Germinal center (tissue), 1 donor: Measurements from ENCODE around the gene OR2B3.
A peak's percentile ranks its signal among the peaks of the same experiment; 100 is the strongest.
"Not testable (repeated sequence)": the region's sequence is repeated elsewhere in the genome, so short reads cannot be mapped to it uniquely, and the experiment has no call there.

ENCODE experiments used
- DNase-seq: peaks from one replicate; pipeline ENCODE4 v3.0.0; 2012; ENCODE audit warnings: mixed read lengths, low spot score

The OR2B3 gene, protein sequence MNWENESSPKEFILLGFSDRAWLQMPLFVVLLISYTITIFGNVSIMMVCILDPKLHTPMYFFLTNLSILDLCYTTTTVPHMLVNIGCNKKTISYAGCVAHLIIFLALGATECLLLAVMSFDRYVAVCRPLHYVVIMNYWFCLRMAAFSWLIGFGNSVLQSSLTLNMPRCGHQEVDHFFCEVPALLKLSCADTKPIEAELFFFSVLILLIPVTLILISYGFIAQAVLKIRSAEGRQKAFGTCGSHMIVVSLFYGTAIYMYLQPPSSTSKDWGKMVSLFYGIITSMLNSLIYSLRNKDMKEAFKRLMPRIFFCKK

GRCh38 chr6:29087213-29087612, at the start of gene OR2B3:
OR2B3 (minus strand) TSS chr6:29087313; CDS start chr6:29087248, 65 bp downstream.
- DNase-seq = no peak

- DNase-seq = no peak
Observed at GRCh38 chr6:29131691-29132090, 44.6 kb upstream of the OR2B3 start.

GRCh38 chr6:29130644-29131043, 43.5 kb upstream of the OR2B3 start:
- DNase-seq = no peak

DNA sequence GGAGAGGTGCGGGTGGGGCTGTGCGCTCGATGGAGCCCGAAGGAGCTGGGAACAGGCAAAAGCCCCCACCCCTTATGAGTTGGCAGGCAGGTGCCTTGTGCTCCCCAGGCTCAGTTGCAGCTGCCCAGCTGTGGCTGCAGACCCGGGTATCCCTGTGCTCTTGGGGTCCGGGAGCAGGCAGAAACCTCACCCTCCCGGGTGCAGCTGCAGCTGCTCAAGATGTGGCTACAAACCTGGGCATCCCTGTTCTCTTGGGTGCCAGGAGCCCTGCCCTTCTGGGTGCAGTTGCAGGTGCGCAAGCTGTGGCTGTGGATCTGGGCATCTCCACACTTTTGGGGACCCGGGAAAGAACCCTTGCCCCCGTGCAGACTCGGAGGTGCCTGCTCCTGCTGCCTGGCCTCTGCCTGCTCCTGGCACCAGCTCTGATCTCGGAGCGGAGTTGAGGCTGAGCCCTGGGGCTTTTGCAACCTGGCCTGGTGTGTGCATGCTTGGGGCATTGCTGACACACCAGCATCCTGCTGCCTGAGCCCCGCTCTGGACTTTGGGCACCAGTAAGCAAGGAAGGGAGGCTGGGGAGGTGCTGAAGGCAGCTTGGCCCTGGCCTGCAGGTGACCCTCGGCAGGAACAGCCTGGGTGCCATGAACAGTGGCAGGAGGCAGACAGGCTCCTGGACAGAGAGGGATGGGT, 42.4 kb upstream of the OR2B3 start:
- no peak for DNase-seq

DNA sequence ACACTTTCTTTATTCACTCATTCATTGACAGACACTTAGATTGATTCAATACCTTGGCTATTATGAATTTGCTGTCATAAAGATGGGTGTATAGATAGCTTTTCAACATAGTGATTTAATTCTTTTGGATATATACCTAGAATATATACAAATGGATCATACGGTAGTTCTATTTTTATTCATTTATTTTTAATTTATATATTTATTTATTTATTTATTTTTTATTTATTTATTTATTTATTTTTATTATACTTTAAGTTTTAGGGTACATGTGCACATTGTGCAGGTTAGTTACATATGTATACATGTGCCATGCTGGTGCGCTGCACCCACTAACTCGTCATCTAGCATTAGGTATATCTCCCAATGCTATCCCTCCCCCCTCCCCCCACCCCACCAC, 27.9 kb upstream of the OR2B3 start:
- DNase-seq = not testable (repeated sequence)

GRCh38 chr6:29112135-29112534, 25.0 kb upstream of the OR2B3 start:
- no peak for DNase-seq

- no peak for DNase-seq
Observed at GRCh38 chr6:29107758-29108157, 20.6 kb upstream of the OR2B3 start, which contains the start of gene OR2J3. OR2J3 (plus strand) TSS chr6:29108058; CDS start chr6:29111891, 3,833 bp downstream.

- no peak for DNase-seq
Observed at GRCh38 chr6:29099190-29099589, 12.1 kb upstream of the OR2B3 start, which contains the start of gene OR2J1. OR2J1 (plus strand) TSS chr6:29099490; CDS start chr6:29100943, 1,453 bp downstream.

- DNase-seq = no peak
Observed at GRCh38 chr6:29097803-29098202, 10.7 kb upstream of the OR2B3 start.

DNA sequence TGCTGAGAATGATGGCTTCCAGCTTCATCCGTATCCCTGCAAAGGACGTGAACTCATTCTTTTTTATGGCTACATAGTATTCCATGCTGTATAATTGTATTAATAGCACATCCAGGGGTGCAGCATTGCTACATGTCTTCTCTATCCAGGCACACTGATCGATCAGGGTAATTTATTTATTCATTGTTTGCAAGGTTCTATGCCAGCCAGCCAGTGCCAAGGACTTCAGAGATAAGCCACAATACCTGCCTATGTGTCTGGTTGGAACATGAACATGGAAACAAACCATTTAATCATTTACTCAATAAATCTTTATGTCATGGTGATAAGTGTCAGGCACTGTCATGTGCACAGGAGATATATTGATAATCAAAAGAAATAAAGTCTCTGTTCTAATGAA, 5.8 kb upstream of the OR2B3 start:
- no peak for DNase-seq

GRCh38 chr6:29082457-29082856, 4.7 kb downstream of the OR2B3 start:
- no peak for DNase-seq

GRCh38 chr6:29081312-29081711, 5.8 kb downstream of the OR2B3 start:
- no peak for DNase-seq

- no peak for DNase-seq
Observed at GRCh38 chr6:29079203-29079602, 7.9 kb downstream of the OR2B3 start.

DNA sequence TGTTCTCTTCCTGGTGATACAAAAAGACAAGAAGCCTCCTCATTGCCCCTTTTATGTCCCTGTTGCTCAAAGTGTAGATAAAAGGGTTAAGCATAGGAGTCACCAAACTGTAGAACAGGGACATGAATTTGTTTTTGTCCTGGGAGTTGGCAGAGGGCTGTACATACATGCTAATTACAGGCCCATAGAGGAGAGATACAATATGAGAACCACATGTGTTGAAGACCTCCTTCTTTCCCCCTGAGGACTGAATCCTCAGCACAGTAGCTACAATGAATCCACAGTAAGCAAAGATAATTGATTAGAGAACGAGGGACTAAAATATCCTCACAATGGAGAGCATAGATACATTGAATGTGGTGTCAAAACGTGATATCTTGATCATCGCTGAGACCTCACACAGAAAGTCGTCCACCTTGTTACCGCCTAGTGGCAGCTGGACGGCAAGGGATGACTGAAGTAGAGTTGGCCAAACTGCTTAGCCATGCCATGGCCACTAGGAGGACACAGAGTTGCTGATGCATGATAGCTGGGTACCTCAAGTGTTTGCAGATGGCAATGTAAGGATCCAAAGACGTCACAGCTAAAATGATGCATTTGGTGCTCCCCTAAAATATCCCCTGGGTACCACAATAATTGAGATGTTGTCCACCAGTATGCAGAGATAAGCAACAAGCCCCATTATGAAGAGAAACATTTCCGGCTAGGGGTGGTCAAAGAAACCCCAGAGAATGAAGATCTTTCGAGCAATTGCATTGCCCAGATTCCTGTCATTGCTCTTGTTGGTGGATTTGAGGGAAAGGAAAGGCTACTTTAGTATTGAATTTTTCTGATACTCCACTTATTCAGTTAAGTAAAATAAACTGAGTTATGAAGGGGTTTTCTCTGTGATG, 15.0 kb downstream of the OR2B3 start:
- peak; percentile 4 for DNase-seq

DNA sequence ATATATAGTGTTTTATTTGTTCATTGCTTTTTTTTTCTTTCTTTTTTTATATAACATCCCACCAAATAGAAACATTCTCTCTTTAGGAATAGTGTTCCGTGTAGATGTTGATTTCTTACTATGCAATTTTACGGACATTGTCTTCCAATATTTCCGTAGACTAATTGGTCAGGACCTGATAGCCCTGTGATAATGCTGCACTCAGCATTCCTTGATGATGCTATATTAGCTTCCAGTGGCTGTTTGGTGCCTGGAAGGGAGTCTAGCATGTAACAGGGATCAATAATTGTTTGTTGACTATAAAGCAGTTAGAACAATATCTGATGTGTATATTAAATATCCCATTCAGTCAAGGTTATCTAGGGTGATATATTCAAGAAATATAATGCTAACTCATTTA, 35.4 kb downstream of the OR2B3 start:
- DNase-seq = no peak

DNA sequence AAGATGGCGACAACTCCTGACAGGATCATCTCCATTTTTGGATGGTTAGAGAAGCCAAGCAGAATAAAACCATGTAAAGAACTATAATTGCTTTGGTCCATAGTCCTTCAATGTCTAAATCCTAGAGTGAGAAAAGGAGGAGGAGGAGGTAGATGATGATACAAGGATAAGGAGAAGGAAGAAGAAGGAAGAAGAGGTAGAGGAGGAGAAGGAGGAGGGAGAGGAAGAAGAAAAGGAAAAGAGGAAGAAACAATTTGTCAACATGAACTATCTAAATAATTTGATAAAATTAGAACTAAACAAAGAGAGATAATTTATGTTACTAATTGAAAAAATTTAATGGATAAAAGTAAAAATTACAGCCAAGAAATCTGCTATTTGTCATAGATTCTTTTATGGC, 42.0 kb downstream of the OR2B3 start, which contains the start of gene OR2W1:
TSS of gene OR2W1 (minus strand) at position 101 of the 400 bp plus-strand sequence. CDS start at position 101, 0 bp downstream.
- no peak for DNase-seq
